ENCODE measurements around the gene PPP1R12B.
"Not testable (repeated sequence)": the region's sequence is repeated elsewhere in the genome, so short reads cannot be mapped to it uniquely, and the experiment has no call there.

GRCh38 chr1:202466339-202466738, 117.8 kb downstream of the PPP1R12B start:
- not testable (repeated sequence) for TF ChIP-seq TCF7L2 (IDR thresholded peaks at IDR 0.05; ENCODE audit: low read depth, low read length); CTCF (IDR thresholded peaks at IDR 0.05)

Measured in Panc1 (cell line).